ENCODE measurements around the gene ACCS. TPM values are rescaled to one million over a fixed set of nuclear protein-coding genes. Genes with fewer than 3 reads are reported as not detected.
A peak's percentile ranks its signal among the peaks of the same experiment; 100 is the strongest.

Gene ACCS
- total RNA-seq, 1 donor from 2014 or later, result 16.7 TPM

DNA sequence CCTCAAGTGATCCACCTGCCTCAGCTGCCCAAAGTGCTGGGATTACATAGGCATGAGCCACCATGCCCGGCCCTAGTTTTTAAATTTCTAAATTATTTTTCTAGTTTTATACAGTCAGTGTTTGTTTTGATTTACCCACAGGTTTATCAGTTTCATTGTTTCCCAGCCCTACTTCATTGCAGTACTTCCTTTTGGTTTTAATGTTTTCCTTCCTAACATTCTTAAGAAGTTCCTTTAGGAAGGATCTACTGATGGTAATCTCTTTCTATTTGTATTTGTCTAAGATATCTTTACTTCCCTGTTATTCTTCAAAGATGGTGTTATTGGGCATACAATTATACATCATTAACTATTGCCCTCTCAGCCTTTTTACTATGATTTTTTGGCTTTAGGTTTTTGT lies 24.5 kb downstream of the ACCS start:
- no peak for DNase-seq (ENCODE audit: low read depth)

DNA sequence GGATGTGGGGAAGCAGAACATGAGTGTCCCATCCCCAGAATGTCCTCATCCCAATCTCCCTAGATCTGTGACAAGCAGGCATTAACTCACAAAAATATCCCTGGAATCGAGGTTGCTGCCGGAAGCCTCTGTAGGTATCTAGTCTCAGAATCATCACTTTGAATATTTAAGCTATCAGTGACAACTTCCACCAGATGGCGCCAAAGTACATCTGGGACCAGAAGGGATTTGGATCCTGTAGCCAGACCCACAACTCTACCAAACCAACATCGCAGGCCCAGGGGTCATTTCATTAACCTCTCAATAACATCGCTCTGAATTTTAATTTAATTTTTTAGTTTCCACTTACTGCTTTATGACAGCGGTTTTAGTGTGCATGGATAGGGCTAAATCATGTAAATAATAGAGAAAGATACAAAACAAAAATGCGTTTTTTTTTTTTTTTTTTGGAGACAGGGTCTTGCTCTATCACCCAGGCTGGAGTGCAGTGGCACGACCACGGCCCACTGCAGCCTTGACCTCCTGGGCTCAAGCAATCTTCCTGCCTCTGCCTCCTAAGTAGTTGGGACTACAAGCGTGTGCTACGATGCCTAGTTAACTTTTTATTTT lies 28.3 kb downstream of the ACCS start:
- DNase-seq (ENCODE audit: low read depth), result peak; percentile 71

- DNase-seq (ENCODE audit: low read depth), result peak; percentile 55
Observed at GRCh38 chr11:44095506-44096359, 29.7 kb downstream of the ACCS start, which contains the start of gene EXT2. TSS of gene EXT2 (plus strand) at chr11:44095678. CDS start at chr11:44107713, 12,035 bp downstream.

- peak; percentile 74 for DNase-seq (ENCODE audit: low read depth)
Observed at GRCh38 chr11:44096360-44097185, 30.5 kb downstream of the ACCS start.

- DNase-seq (ENCODE audit: low read depth), result peak; percentile 32
Observed at GRCh38 chr11:44097821-44098220, 31.8 kb downstream of the ACCS start.

DNA sequence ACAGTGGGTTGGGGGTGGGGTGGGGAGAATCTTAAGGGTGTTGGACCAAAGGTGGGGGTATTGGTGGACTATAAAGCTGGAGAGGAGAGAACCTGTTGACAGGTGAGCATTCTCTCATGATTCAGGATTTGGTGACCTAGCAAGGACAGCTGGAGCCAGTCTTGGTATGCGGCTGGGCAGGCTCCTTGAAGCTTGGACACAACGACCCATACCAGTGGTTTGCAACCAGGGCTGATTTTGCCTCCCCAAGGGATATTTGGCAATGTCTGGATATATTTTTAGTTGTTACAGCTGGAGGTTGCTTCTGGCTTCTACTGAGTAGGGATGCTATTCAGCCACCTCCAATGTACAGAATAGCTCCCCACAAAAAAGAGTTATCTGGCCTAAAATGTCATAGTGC lies 35.0 kb downstream of the ACCS start:
- DNase-seq (ENCODE audit: low read depth), result no peak

GRCh38 chr11:44104481-44105294 lies 38.6 kb downstream of the ACCS start:
- DNase-seq (ENCODE audit: low read depth), result no peak

GRCh38 chr11:44108260-44108659 lies 42.2 kb downstream of the ACCS start:
- no peak for DNase-seq (ENCODE audit: low read depth)

DNA sequence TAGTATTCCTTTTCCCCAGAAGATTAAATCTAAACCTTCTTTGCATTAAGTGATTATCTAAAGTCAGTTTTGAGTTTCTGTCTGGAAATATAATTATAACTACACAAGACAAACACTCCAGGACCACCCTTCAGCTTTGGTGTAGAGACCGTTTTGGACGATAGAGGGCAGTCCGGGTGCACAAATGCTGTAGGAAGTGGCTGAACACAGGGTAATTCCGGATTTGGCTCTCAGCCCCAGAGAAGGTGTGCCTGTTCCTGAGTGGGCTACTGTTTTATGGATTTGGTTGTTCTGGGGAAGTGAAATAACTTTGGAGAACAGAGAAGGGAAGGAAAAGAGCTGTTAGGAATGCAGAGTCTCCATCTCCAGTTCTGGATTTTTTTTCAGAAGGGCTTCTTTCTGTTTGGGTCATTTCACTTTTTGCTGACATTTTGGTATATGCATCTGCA lies 44.2 kb downstream of the ACCS start:
- peak; percentile 50 for DNase-seq (ENCODE audit: low read depth)

DNA sequence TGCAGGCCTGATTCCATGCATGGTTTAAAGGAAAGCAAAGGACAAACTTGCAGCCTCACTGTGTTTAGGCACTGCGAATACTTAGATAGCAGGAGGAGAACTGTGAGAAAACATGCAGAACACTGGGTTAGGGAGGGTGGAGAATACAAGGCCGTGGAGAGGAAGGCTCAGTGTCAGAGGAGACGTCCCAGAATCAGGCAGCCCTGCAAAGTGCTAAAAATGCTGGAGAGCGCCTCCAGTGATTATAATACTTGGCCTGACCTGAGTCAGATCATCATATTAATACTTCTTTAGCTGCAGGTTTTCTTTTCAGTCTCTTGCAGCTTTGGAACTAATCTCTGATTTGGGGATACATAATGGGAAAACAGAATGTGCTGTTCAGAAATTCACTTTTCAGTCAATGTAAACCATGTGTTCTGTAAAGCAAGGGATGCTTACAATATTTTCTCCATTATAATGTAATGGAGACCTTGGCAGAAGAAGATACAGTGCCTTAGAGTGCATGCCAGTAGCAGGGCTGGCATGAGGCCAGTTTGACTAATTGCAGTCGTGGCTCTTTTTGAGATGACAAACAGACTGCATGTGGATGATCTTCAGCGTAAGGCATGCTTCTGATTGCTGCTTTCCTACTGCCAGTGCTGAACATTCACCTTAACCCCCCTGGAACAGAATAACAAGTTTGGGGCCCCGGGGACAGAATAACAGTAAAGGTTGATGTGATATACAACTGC lies 46.2 kb downstream of the ACCS start:
- peak; percentile 19 for DNase-seq (ENCODE audit: low read depth)

DNA sequence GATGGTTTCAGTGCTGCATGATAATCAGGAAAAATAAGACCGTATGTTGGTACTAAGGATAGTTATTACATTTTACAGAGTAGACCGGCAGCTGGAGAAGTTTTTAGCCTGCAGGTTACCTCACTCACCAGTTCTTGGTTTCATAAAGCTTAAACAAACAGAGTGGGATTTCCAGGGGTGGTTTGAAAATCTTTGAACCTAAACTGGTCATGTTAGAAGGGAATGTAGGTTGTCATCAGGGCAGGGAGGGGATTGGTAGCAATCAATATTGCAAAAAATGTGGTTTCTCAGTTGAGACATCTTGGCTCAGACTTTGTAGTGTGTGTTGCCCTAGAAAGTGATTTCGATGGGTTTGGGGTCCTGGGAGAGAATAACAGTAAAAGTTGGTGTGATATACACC lies 46.9 kb downstream of the ACCS start:
- DNase-seq (ENCODE audit: low read depth), result no peak

DNA sequence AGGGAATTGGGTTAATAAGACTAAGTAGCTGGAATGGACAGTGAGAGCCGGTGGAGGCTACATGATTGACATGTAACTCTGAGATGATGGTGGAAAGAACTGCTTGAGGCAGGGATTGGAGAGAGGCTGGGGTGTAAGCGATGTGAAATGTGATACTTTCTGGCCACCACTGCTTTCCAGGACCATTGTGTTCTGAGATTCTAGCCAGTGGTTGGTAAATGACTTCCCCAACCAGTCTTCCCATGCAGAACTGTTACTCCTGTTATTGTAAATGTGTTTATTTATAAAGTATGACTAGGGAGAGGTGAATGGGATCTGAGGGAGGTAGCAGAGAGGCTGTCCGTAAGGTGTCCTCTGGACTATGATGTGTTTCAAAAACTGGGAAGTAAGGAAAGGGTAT lies 47.5 kb downstream of the ACCS start:
- DNase-seq (ENCODE audit: low read depth), result no peak

DNA sequence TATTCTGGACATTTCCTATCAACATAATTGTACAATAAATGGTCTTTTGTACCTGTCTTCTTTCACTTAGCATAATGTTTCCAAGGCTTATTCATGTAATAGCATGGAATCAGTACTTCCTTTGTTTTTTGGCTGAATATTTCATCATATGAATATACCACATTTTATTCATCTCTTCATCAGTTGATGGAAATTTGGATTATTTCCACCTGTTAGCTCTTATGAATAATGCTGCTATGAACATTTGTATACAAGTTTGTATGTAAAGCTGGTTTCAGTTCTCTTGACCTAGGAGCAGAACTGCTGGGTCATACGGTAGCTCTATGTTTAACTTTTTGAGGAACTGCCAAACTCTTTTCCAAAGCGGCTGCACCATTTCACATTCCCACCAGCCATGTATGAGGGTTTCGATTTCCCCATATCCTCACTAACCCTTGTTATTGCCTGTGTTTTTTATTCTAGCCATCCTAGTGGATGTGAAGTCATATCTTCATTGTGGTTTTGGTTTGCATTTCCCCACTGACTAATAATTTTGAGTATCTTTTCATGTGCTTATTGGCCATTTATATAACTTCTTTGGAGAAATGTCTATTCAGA lies 50.3 kb downstream of the ACCS start:
- no peak for DNase-seq (ENCODE audit: low read depth)

DNA sequence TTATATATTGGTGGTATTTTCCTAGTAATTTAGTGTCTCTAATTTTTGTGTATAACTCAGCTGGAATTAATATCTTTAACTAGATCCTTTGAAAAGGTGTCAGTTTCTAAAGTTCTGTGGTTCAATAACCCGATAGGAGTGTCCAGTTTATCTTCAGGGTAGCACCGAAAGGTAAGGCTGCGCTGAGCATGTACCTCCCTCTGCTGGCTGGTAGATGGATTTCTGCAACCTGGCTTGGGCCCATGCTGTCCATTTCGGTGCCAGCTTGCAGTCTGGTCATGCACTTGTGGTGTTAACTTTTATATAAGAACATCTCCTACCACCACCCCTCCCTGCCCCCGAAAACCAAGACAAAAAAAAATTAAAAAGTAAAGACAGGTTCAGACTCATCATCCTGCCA lies 54.1 kb downstream of the ACCS start:
- no peak for DNase-seq (ENCODE audit: low read depth)

DNA sequence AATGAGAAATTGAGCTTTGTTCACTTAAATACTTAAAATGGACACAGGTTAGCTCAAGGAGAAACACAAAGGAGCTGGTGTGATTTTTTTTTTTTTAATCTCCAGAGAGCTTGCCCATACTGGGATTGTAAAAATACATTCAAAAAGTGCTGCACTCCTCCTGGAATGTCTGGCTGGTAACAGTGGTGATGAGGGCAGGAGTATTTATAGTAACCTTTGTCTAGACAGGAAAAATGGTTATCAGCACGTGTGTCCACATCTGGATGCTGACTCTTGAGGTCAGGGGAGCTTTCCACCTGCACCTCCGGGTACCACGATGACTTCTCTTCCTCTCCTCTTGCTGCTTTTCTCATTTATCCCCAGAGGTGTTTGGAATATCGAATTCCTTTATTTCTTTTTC lies 59.5 kb downstream of the ACCS start:
- DNase-seq (ENCODE audit: low read depth), result no peak

- DNase-seq (ENCODE audit: low read depth), result no peak
Observed at GRCh38 chr11:44126304-44126703, 60.2 kb downstream of the ACCS start.

DNA sequence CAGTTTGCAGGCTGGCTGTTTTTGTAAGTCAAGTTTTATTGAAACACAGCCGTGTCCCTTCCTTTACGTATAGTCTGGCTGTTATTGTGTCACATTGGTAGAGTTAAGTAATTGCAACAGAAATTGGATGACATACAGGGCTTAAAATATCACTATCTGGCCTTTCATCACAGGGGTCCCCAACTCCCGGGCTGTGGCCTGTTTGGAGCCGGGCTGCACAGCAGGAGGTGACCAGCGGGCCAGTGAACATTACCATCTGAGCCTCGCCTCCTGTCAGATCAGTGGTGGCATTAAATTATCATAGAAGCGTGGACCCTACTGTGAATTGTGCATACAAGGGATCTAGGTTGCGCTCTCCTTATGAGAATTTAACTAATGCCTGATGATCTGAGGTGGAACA lies 61.1 kb downstream of the ACCS start:
- DNase-seq (ENCODE audit: low read depth), result no peak

GRCh38 chr11:44128729-44129128 lies 62.7 kb downstream of the ACCS start:
- DNase-seq (ENCODE audit: low read depth), result peak; percentile 22

DNA sequence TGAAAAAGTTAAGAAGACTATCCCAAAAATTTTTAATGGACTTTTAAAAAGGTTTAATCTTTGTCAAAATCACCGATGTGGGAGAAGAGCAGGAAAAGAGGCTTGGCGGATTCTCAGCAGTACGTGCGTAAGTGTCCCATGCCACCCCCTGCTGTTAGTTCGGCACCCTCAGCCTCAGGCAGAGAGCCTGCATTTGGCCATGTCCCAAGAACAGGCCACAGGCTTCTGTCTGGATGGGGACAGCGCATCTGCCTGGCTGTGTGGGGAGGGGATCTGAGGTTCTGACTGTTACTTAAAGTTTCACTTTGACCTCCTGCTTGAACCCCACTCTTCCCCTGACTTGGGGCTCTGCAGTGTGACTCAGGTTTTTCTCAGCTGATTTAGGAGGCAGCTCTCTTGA lies 64.7 kb downstream of the ACCS start:
- no peak for DNase-seq (ENCODE audit: low read depth)

DNA sequence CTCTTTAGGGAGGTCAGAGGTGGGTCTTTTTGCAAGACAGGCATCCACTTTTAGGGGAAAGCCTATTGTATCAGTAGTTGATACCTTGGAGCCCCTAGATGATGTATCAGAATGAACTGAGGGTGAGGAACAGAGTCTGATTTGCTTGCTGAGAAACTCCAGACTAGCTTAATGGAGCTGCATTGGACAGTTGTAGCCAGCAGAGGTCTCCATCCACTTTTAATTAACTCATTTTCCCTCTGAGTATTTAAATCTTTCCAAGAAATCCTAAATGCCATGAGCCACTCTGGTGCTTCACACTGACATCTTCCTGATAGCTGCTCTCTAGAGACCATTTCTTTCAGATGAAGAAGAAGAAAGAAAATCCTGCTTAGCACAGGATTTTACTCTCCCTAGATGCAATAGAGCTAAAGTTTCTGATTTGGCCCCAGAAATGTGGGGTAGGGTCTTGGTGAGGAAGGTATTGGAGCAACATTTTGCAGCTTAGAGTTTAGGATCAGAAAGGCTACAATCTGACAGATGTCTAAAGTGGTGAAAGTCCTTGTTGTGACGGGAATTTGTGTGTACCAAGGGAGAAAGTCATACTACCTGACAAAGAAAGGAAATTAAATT lies 67.4 kb downstream of the ACCS start:
- DNase-seq (ENCODE audit: low read depth), result peak; percentile 49

Data from renal cortical epithelial cell (primary cell).